Astrocyte of the spinal cord (primary cell): ENCODE results near the gene ZNF431.
"Not testable (repeated sequence)": the region's sequence is repeated elsewhere in the genome, so short reads cannot be mapped to it uniquely, and the experiment has no call there.

Experiments used
- DNase-seq: peaks from one replicate; pipeline ENCODE4 v3.0.0; 2011; ENCODE audit warnings: low read depth, low spot score
- H3K4me3 ChIP-seq: 2 replicates; pipeline ENCODE4 v1.5.1; 2011; ENCODE audit warnings: low read depth, mild to moderate bottlenecking, low read length, moderate library complexity
- CTCF ChIP-seq: IDR thresholded peaks from 2 replicates; pipeline ENCODE4 v1.5.1; 2012; ENCODE audit warnings: low read depth, mild to moderate bottlenecking, low read length, inconsistent platforms
- in situ Hi-C: cut with HindIII; loops from 2 replicates; pipeline ENCODE4 v1.10.0; 2017; ENCODE audit warnings: low sequenced_read_pairs

Gene ZNF431

GRCh38 chr19:21128901-21129698 lies 12.7 kb upstream of the ZNF431 start:
- no peak for DNase-seq
- TF ChIP-seq CTCF = no peak
- in situ Hi-C loops = no loop called here
- no peak overlapping the region for H3K4me3 ChIP-seq

- no peak for DNase-seq
- TF ChIP-seq CTCF = no peak
- H3K4me3 ChIP-seq = no peak overlapping the region
- in situ Hi-C loops = no loop called here
Measured at GRCh38 chr19:21130097-21130775, 11.6 kb upstream of the ZNF431 start.

GRCh38 chr19:21133633-21134032 lies 8.2 kb upstream of the ZNF431 start:
- DNase-seq = no peak
- TF ChIP-seq CTCF = no peak
- in situ Hi-C loops = no loop called here
- H3K4me3 ChIP-seq = no peak overlapping the region

- H3K4me3 ChIP-seq = no peak overlapping the region
- no peak for TF ChIP-seq CTCF
- DNase-seq = no peak
- in situ Hi-C loops = no loop called here
Measured at GRCh38 chr19:21134934-21135366, 6.9 kb upstream of the ZNF431 start.

GRCh38 chr19:21135433-21135832 lies 6.4 kb upstream of the ZNF431 start:
- no peak for TF ChIP-seq CTCF
- no peak overlapping the region for H3K4me3 ChIP-seq
- no peak for DNase-seq
- in situ Hi-C loops = no loop called here

GRCh38 chr19:21138130-21138529 lies 3.7 kb upstream of the ZNF431 start:
- DNase-seq = no peak
- in situ Hi-C loops = no loop called here
- no peak for TF ChIP-seq CTCF
- no peak overlapping the region for H3K4me3 ChIP-seq

- in situ Hi-C loops, DNase-seq, H3K4me3 ChIP-seq: not testable (repeated sequence)
Measured at GRCh38 chr19:21141006-21141405, 834 bp upstream of the ZNF431 start.
